ENCODE data around the gene ADGRB3. TPM values are rescaled to one million over a fixed set of nuclear protein-coding genes. Genes with fewer than 3 reads are reported as not detected.

Gene ADGRB3
- total and polyA plus RNA-seq, 2 donors (not counting 3 experiments of a cell fraction or from before 2014, with no cell fraction given): not detected

DNA sequence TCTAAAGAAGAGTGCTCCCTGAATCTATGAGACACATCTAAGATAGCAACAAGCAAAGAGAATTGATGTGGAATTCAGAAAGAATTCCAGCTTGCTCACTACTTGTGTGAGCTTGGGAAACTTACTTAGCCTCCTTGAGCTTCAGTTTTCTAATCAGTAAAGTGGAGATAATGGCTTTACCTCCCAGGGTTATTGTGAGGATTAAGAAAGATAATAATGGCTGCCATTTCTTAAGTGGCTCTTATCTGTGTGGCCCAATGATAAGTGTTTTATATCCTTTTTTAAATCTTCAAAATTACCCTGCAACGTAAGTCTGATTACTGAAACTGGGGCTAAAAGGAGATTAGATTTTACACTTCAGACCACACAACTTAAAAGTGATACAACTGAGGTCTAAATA, 743.2 kb downstream of the ADGRB3 start:
- intact Hi-C loops (cut with micrococcal nuclease): no loop called here
- Histone ChIP-seq H2AFZ (ENCODE audit: low read depth, low read length) (no peak overlapping the region), H3K4me2 (ENCODE audit: insufficient read depth, low read length) (no peak overlapping the region), H3K79me2 (ENCODE audit: control insufficient read depth, insufficient read depth, low read length) (no peaks in the 10 kb centered on the region), H3K4me1 (ENCODE audit: control insufficient read depth, extremely low read depth, insufficient read depth, low read length) (no peaks in the 10 kb centered on the region), H3K4me3 (replicated peaks in 1 of 3; ENCODE audit: insufficient read depth in 1 of 3, low read depth in 1 of 3, low read length in 3 of 3) (no peak overlapping the region), H3K36me3 (ENCODE audit: control insufficient read depth in 2 of 2, extremely low read depth in 1 of 2, insufficient read depth in 2 of 2, low read length in 2 of 2) (no peaks in the 10 kb centered on the region), H3K9me3 (replicated peaks; ENCODE audit: control insufficient read depth, insufficient read depth, low read length) (peaks cover 3% of the 10 kb centered on the region), H3K27ac (ENCODE audit: insufficient read depth, low read depth, low read length) (no peak overlapping the region), H3K9me1 (replicated peaks; ENCODE audit: control insufficient read depth, extremely low read depth, insufficient read depth, low read length) (no peaks in the 10 kb centered on the region), H3K27me3 (ENCODE audit: control insufficient read depth in 2 of 2, insufficient read depth in 2 of 2, low read length in 2 of 2) (no peaks in the 10 kb centered on the region), H3K9ac (replicated peaks; ENCODE audit: extremely low read depth, insufficient read depth, low read length) (no peak overlapping the region), H4K20me1 (replicated peaks; ENCODE audit: control insufficient read depth, extremely low read depth, insufficient read depth, low read length) (no peaks in the 10 kb centered on the region)
- FAIRE-seq (no peak), DNase-seq (ENCODE audit: low read depth, low spot score) (no peak)
- dilution Hi-C loops (cut with MboI; ENCODE audit: extremely low pct_ligation_motif_present, low sequenced_read_pairs): no loop called here
- no TSS peak for BruUV-seq (replicated peaks)
- ChIA-PET CTCF (no interaction called here), POLR2A (no interaction called here)
- no peak for TF ChIP-seq EZH2 (IDR thresholded peaks at IDR 0.05; ENCODE audit: borderline replicate concordance, low read depth, low read length, severe bottlenecking)
- no peak for TF ChIP-seq MYC (IDR thresholded peaks at IDR 0.05; ENCODE audit: low read depth, low read length)
- TF ChIP-seq FOS (IDR thresholded peaks at IDR 0.05; ENCODE audit: borderline replicate concordance, insufficient read depth, low read length): no peak
- no peak for TF ChIP-seq GATA2 (IDR thresholded peaks at IDR 0.05; ENCODE audit: insufficient read depth, insufficient read length, low read depth, low read length)
- TF ChIP-seq JUN (IDR thresholded peaks at IDR 0.05; ENCODE audit: borderline replicate concordance, insufficient read depth, insufficient read length, low read depth): no peak
- TF ChIP-seq POLR2AphosphoS5 (IDR thresholded peaks at IDR 0.05; ENCODE audit: insufficient read depth, low read depth, low read length): no peak
- TF ChIP-seq, protein P1, sequence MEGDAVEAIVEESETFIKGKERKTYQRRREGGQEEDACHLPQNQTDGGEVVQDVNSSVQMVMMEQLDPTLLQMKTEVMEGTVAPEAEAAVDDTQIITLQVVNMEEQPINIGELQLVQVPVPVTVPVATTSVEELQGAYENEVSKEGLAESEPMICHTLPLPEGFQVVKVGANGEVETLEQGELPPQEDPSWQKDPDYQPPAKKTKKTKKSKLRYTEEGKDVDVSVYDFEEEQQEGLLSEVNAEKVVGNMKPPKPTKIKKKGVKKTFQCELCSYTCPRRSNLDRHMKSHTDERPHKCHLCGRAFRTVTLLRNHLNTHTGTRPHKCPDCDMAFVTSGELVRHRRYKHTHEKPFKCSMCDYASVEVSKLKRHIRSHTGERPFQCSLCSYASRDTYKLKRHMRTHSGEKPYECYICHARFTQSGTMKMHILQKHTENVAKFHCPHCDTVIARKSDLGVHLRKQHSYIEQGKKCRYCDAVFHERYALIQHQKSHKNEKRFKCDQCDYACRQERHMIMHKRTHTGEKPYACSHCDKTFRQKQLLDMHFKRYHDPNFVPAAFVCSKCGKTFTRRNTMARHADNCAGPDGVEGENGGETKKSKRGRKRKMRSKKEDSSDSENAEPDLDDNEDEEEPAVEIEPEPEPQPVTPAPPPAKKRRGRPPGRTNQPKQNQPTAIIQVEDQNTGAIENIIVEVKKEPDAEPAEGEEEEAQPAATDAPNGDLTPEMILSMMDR (IDR thresholded peaks at IDR 0.05; ENCODE audit: extremely low read depth in 1 of 2, insufficient read depth in 1 of 2, low read depth in 1 of 2, low read length in 2 of 2): no peak
- TF ChIP-seq, protein P2, sequence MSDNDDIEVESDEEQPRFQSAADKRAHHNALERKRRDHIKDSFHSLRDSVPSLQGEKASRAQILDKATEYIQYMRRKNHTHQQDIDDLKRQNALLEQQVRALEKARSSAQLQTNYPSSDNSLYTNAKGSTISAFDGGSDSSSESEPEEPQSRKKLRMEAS (IDR thresholded peaks at IDR 0.05; ENCODE audit: insufficient read depth, insufficient read length): no peak
- TF ChIP-seq POLR2A (IDR thresholded peaks at IDR 0.05; ENCODE audit: low read depth, low read length): no peak
